IMR-90 (cell line): ENCODE data around the gene RYR3.

ENCODE experiments used
- BHLHE40 ChIP-seq: fragments of 150-350 bp; IDR thresholded peaks from 2 replicates; pipeline ENCODE4 v1.6.1; 2016; ENCODE audit warnings: mild to moderate bottlenecking, low read depth, low read length
- POLR2A ChIP-seq: IDR thresholded peaks from 2 replicates; pipeline ENCODE4 v1.6.1; 2012; ENCODE audit warnings: mild to moderate bottlenecking, low read depth, low read length

DNA sequence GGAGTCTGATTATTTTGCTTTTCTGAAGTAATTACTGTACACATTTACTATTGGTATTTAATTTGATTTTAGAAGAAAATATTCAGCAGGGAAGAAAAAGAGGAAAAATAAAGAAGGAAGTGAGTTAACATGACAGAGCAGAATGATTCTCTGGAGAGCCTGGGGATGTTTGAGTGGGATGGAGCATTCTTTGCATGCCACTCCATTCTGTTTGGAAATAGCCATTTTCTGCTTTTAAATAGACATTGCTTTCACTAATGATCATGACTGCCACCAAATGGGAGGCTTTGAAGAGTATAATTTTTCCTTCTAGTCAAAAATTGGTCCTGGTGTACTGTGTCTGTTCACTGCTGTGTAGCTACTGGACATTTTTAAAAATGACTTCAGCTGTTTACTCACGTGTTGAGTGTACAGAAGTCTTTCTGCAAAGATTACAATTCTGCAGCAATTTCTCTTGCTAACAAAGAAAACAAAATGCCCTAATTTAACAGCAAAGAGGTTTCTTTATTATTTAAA, 196.1 kb downstream of the RYR3 start:
- no peak for TF ChIP-seq POLR2A
- TF ChIP-seq BHLHE40, result no peak
